Endothelial cell of umbilical vein (primary cell): ENCODE measurements around the gene BAZ1A. TPM values are rescaled to one million over a fixed set of nuclear protein-coding genes. Genes with fewer than 3 reads are reported as not detected.

Experiments used
- BruUV-seq: library from RNA; stranded (reverse); fragments of 400-500 nt; replicated peaks from 2 replicates; lab custom pipeline; 2021; lab: Mats Ljungman, UMichigan
- CTCF ChIA-PET: fragments of 300-600, 350-600 bp; sonication (Branson Sonifier 250); formaldehyde crosslinking; loops from one replicate; lab custom pipeline; 2021; ENCODE audit warnings: antibody characterized with exemption, inconsistent platforms; lab: Charles Lee
- POLR2A ChIA-PET: fragments of 300-600, 350-600 bp; sonication (Branson Sonifier 250); formaldehyde crosslinking; loops from one replicate; lab custom pipeline; 2021; ENCODE audit warnings: antibody characterized with exemption, inconsistent platforms; lab: Charles Lee
- DNase-seq: peaks from one replicate; pipeline ENCODE4 v3.0.0-alpha.2; 2011; ENCODE audit warnings: low read depth, low spot score
- FAIRE-seq: peaks from 2 replicates; lab custom pipeline; 2011; peaks lifted over from hg19 to GRCh38; lab: Jason Lieb, UNC
- H2AFZ ChIP-seq: 2 replicates; pipeline ENCODE4 v1.6.0; 2012; ENCODE audit warnings: low read depth, low read length, control low read depth, inconsistent platforms
- H3K27ac ChIP-seq: 2 replicates; pipeline ENCODE4 v1.5.1; 2011; ENCODE audit warnings: low read depth, mild to moderate bottlenecking, control low read depth, low read length, moderate library complexity; ENCODE audit not compliant: insufficient read depth
- H3K27me3 ChIP-seq, 2 experiments: 2 replicates each; pipeline versions ENCODE4 v1.6.0 to v1.6.1; 2011; ENCODE audit warnings: low read length in 2 of 2, mixed read lengths in 1 of 2; ENCODE audit not compliant: control insufficient read depth in 2 of 2, insufficient read depth in 2 of 2
- H3K36me3 ChIP-seq, 2 experiments: 2 replicates in 1 of 2; 3 replicates in 1 of 2; pipeline ENCODE4 v1.5.1; 2011; ENCODE audit warnings: low read length in 2 of 2, mild to moderate bottlenecking in 1 of 2, moderate library complexity in 1 of 2; ENCODE audit not compliant: control insufficient read depth in 2 of 2, insufficient read depth in 2 of 2; ENCODE audit errors: extremely low read depth in 1 of 2
- H3K4me1 ChIP-seq: 3 replicates; pipeline ENCODE4 v1.5.1; 2011; ENCODE audit warnings: mild to moderate bottlenecking, low read length; ENCODE audit not compliant: control insufficient read depth, insufficient read depth; ENCODE audit errors: extremely low read depth
- H3K4me2 ChIP-seq: 2 replicates; pipeline ENCODE4 v1.6.1; 2011; ENCODE audit warnings: low read length, control low read depth, mixed read lengths; ENCODE audit not compliant: insufficient read depth
- H3K4me3 ChIP-seq, 3 experiments: fragments of 200-600 bp in 1 of 3; sonication (generic), shearing (Covaris generic) in 1 of 3; replicated peaks in 1 of 3; 2 replicates each; pipeline ENCODE4 v1.5.1; 2011 to 2016; ENCODE audit warnings: control low read depth in 3 of 3, low read length in 3 of 3, mild to moderate bottlenecking in 2 of 3, inconsistent platforms in 1 of 3, low read depth in 1 of 3, moderate library complexity in 1 of 3; ENCODE audit not compliant: insufficient read depth in 1 of 3
- H3K79me2 ChIP-seq: 2 replicates; pipeline ENCODE4 v1.6.0; 2012; ENCODE audit warnings: low read length, inconsistent platforms; ENCODE audit not compliant: control insufficient read depth, insufficient read depth
- H3K9ac ChIP-seq: replicated peaks from 2 replicates; pipeline ENCODE3; 2011; ENCODE audit warnings: low read length, control low read depth; ENCODE audit not compliant: insufficient read depth; ENCODE audit errors: extremely low read depth
- H3K9me1 ChIP-seq: replicated peaks from 3 replicates; pipeline ENCODE4 v1.6.0; 2011; ENCODE audit warnings: mild to moderate bottlenecking, low read length; ENCODE audit not compliant: control insufficient read depth, insufficient read depth; ENCODE audit errors: extremely low read depth
- H3K9me3 ChIP-seq: replicated peaks from 2 replicates; pipeline ENCODE4 v1.5.1; 2012; ENCODE audit warnings: low read length, inconsistent platforms; ENCODE audit not compliant: control insufficient read depth, insufficient read depth
- H4K20me1 ChIP-seq: replicated peaks from 2 replicates; pipeline ENCODE3; 2011; ENCODE audit warnings: mild to moderate bottlenecking, low read length; ENCODE audit not compliant: control insufficient read depth, insufficient read depth; ENCODE audit errors: extremely low read depth
- EZH2 ChIP-seq: IDR thresholded peaks from 2 replicates; pipeline ENCODE4 v1.6.1; 2012; ENCODE audit warnings: borderline replicate concordance, low read depth, mild to moderate bottlenecking, moderate library complexity, low read length, inconsistent platforms; ENCODE audit not compliant: severe bottlenecking
- FOS ChIP-seq: IDR thresholded peaks from 2 replicates; pipeline ENCODE4 v1.6.1; 2011; ENCODE audit warnings: mild to moderate bottlenecking, low read length, moderate library complexity, borderline replicate concordance; ENCODE audit not compliant: insufficient read depth
- GATA2 ChIP-seq: IDR thresholded peaks from 2 replicates; pipeline ENCODE4 v1.7.0; 2011; ENCODE audit warnings: low read depth, mild to moderate bottlenecking, moderate library complexity, mixed read lengths, low read length; ENCODE audit not compliant: insufficient read length, insufficient read depth
- JUN ChIP-seq: IDR thresholded peaks from 2 replicates; pipeline ENCODE4 v1.6.1; 2011; ENCODE audit warnings: borderline replicate concordance, low read depth; ENCODE audit not compliant: insufficient read length, insufficient read depth
- MYC ChIP-seq: IDR thresholded peaks from one replicate; pipeline ENCODE4 v1.6.1; 2011; ENCODE audit warnings: mild to moderate bottlenecking, low read depth, low read length
- POLR2A ChIP-seq: IDR thresholded peaks from 2 replicates; pipeline ENCODE4 v1.6.1; 2012; ENCODE audit warnings: low read depth, mild to moderate bottlenecking, control low read depth, low read length
- POLR2AphosphoS5 ChIP-seq: IDR thresholded peaks from 2 replicates; pipeline ENCODE4 v1.6.1; 2012; ENCODE audit warnings: low read depth, mild to moderate bottlenecking, control low read depth, low read length, moderate library complexity; ENCODE audit not compliant: insufficient read depth
- dilution Hi-C: fragments of 300-500 bp; cut with MboI; formaldehyde crosslinking; loops from one replicate; pipeline ENCODE4 v1.15.0; 2019; ENCODE audit warnings: low sequenced_read_pairs; ENCODE audit not compliant: extremely low pct_ligation_motif_present
- intact Hi-C: fragments of 100-400 bp; cut with micrococcal nuclease; formaldehyde crosslinking; loops from one replicate; pipeline ENCODE4 v1.10.0; 2022
- polyA plus RNA-seq, 4 experiments: library from polyadenylated mRNA; depleted of rRNA in 3 of 4; stranded (reverse) in 3 of 4; unstranded in 1 of 4; fragments of >200 nt; gene quantifications; 2 replicates each; pipeline versions ENCODE4 v1.2.1 to v1.2.3, GENCODE V29; 2011 to 2012; ENCODE audit warnings: missing spikeins in 1 of 4
- total RNA-seq: library from RNA; stranded (reverse); gene quantifications from 2 replicates; pipeline ENCODE4 v1.2.3, GENCODE V29; 2021
- TF ChIP-seq, protein P1 (sequence below), 2 donors: IDR thresholded peaks; 1 replicate in 1 of 2; 2 replicates in 1 of 2; pipeline ENCODE4 v1.5.1; 2011; ENCODE audit warnings: low read length in 2 of 2, mild to moderate bottlenecking in 2 of 2, moderate library complexity in 2 of 2, control low read depth in 1 of 2, inconsistent platforms in 1 of 2, low read depth in 1 of 2; ENCODE audit not compliant: insufficient read depth in 1 of 2; ENCODE audit errors: extremely low read depth in 1 of 2
- TF ChIP-seq, protein P2 (sequence below): IDR thresholded peaks from 2 replicates; pipeline ENCODE4 v1.6.1; 2011; ENCODE audit not compliant: insufficient read depth, insufficient read length

The BAZ1A gene
- total and polyA plus RNA-seq, 2 donors (not counting 3 experiments of a cell fraction or from before 2014, with no cell fraction given), result 15.2 to 52.1 TPM

DNA sequence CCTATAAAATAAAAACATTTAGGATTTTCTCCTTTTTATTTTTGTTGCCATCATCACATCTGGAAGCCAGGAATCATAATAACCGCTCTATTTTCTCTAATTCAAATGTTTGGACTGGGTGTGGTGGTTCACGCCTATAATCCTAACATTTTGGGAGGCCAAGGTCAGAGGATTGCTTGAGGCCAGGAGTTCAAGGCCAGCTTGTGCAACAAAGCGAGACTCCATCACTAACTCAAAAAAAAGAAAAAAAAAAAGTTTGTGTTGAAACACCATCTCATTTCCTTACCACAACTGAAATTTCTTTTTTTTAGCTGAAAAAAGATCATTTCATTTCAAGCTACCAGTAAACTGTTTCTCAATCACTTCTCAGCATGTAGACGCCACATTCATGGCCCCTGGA, 8.8 kb upstream of the BAZ1A start:
- intact Hi-C loops, result no loop called here
- POLR2A ChIA-PET, result no interaction called here

More for the DNA sequence above, 8.8 kb upstream of the BAZ1A start:
- DNase-seq (no peak), FAIRE-seq (no peak)
- Histone ChIP-seq H3K27me3 (no peaks in the 10 kb centered on the region), H3K4me3 (no peak overlapping the region), H3K4me2 (no peak overlapping the region), H3K79me2 (no peaks in the 10 kb centered on the region), H3K9me3 (no peaks in the 10 kb centered on the region), H3K27ac (no peak overlapping the region), H2AFZ (no peak overlapping the region), H3K9ac (no peak overlapping the region), H3K36me3 (no peaks in the 10 kb centered on the region), H3K4me1 (no peaks in the 10 kb centered on the region), H3K9me1 (no peaks in the 10 kb centered on the region), H4K20me1 (no peaks in the 10 kb centered on the region)
- CTCF ChIA-PET, result no interaction called here
- TF ChIP-seq POLR2A (no peak), EZH2 (no peak), GATA2 (no peak), POLR2AphosphoS5 (no peak), FOS (no peak), MYC (no peak), JUN (no peak)
- TF ChIP-seq, protein P1, sequence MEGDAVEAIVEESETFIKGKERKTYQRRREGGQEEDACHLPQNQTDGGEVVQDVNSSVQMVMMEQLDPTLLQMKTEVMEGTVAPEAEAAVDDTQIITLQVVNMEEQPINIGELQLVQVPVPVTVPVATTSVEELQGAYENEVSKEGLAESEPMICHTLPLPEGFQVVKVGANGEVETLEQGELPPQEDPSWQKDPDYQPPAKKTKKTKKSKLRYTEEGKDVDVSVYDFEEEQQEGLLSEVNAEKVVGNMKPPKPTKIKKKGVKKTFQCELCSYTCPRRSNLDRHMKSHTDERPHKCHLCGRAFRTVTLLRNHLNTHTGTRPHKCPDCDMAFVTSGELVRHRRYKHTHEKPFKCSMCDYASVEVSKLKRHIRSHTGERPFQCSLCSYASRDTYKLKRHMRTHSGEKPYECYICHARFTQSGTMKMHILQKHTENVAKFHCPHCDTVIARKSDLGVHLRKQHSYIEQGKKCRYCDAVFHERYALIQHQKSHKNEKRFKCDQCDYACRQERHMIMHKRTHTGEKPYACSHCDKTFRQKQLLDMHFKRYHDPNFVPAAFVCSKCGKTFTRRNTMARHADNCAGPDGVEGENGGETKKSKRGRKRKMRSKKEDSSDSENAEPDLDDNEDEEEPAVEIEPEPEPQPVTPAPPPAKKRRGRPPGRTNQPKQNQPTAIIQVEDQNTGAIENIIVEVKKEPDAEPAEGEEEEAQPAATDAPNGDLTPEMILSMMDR (IDR thresholded peaks at IDR 0.05; ENCODE audit: extremely low read depth in 1 of 2, insufficient read depth in 1 of 2, low read depth in 1 of 2, low read length in 2 of 2), result no peak
- TF ChIP-seq, protein P2, sequence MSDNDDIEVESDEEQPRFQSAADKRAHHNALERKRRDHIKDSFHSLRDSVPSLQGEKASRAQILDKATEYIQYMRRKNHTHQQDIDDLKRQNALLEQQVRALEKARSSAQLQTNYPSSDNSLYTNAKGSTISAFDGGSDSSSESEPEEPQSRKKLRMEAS, result no peak
- dilution Hi-C loops, result no loop called here
- no TSS peak for BruUV-seq
